NCI-H510A treated with DMSO at 0.1 percent for 48 hours (cell line): ENCODE results near the gene PHF2.
"Not testable (repeated sequence)": the region's sequence is repeated elsewhere in the genome, so short reads cannot be mapped to it uniquely, and the experiment has no call there.

ENCODE experiments used
- DNase-seq: peaks from one replicate; lab custom pipeline; 2025; lab: John Stamatoyannopoulos, UW

PHF2 gene

DNA sequence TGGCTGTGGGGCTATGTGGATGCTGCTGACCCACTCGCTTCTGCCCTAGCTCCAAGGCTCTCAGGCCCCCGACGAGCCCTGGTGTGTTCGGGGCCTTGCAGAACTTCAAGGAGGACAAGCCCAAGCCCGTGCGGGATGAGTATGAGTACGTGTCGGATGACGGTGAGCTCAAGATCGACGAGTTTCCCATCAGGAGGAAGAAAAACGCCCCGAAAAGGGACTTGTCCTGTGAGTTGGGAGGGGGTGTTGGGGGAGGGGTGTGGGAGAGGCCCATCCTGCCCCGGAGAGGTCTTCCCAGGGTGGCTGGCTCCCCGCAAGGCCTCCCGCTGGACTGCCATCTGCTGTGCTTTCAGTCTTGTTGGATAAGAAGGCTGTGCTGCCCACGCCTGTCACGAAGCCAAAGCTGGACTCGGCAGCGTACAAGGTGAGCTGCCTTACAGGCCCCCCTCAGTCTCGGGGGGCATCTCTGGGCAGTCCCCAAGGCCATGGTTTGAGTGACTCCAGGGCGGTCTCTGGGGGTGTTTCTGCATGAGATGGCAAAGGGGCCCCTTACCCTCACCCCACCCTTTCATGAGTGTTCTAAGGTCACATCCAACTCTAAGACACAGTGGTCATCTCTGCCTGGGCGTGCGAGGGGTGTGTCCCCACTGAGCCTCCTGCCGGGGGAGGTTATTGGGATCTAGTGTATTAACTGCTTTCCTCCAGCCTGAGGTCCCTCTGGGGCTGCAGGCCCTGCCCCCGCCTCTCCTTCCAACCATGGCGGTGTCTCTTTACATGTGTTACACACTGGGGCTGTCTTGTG is 89.5 kb downstream of the PHF2 start:
- DNase-seq, result no peak

DNA sequence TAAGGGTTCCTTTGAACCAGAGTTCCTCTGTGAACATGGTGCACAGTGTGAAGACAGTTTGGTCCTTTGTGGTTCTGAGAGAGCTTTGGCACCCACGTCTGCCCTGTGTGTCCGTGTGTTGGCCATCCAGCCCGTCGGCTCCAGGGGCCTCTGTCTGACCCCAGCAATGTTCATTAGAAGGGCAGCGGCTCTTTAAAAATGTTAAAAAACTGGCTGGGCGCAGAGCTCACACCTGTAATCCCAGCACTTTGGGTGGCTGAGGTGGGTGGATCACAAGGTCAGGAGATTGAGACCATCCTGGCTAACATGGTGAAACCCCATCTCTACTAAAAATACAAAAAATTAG is 90.0 kb downstream of the PHF2 start:
- DNase-seq, result not testable (repeated sequence)

DNA sequence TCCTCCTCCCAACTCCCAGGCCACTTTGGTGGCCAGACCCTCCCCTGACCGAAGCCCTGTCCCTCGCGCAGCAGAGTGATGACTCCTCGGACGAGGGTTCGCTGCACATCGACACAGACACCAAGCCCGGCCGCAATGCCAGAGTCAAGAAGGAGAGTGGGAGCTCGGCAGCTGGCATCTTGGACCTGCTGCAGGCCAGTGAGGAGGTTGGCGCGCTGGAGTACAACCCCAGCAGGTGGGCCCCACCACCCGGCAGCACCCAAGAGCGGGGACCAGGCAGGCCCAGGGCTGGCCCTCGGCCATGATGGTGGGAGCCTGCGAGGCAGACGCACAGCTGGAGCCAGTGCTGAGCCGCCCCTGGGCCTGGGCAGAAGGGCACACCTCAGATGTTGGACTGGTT is 90.6 kb downstream of the PHF2 start:
- DNase-seq, result no peak

DNA sequence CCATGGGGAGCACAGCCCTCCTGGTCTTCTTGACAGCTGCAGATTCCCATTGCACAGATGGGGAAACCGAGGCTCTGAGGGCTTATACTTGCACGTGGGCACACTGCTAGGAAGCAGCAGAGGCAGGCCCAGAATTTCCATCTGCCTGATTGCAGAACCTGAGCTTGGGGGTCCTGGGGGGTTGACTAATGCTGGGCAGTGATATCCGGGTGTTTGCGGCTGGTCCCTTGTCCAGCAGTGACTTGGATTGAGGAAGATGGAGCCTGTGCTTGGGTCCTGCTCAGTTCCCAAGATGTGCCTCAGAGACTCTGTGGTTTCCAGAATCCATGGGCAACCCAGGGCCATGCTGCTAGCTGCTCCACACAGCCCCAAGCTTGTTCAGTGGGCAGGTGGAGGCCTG is 91.2 kb downstream of the PHF2 start:
- no peak for DNase-seq

DNA sequence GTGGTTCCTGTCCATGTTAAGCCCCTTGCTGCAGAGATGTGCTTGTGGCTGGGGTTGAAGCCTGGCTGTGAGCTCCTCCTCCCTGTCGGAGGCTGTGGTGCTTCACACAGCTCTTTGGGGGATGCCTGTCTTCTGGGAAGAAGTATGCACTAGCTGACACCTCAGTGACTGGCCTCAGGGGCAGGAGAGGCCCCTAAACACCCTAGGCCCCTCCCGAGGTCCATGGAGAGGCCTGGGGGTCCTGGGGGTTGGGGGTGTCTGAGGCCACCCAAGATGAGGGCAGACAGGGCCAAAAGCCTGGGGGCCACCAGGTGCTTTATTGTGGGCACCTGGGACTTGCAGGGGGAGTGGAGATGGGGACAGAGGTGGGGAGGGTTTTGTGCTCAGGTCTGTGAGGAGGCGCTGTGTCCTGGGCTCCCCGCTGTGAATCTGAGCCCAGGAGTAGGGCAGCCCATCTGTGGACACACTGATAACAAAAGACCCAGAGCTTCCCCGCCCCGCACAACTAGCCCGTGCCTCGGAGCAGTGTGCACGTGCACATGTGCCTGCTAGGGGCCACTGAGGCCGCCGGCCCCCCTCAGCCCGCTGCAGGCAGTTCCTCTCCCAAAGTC is 92.0 kb downstream of the PHF2 start:
- DNase-seq, result no peak

DNA sequence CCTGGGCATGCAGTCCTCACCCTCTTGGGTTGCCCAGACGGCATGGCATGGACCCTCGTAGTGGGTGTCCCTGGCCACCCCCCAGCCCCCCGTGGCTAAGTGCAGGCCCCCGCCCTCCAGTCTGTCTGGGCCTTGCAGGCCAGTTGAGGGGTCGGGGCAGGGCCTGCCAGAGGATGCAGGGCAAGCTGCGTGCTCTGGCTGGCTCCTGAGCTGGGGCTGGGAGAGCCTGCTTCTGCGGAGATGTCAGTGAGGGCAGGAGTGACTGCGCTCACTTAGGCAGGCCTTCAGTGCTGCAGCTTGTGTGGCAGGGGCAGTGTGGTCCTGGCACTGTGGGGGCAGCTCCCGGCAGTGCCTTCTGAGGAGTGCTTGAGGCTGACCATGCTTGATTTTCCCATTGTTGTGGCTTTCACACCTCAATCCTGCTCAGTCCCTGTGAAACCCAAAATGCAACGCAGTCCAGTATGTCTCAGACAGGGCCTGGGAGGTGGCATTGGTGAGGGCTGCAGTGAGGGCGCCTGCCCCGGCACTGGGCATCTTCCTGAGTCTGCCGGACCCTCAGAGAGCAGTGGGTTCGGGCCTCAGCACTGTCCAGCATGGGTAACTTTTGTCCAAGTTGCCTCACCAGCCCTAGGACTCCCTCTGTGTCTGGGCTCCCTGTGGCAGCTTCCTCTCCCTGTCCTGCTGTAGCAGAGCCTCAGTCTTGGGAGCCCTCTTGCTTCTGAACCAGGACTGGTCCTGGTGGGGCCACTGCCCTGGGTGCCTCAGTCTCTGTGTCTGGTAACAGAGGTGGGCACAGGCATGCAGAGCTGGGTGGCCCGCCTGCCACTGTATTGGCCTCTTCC is 93.0 kb downstream of the PHF2 start:
- DNase-seq, result no peak

DNA sequence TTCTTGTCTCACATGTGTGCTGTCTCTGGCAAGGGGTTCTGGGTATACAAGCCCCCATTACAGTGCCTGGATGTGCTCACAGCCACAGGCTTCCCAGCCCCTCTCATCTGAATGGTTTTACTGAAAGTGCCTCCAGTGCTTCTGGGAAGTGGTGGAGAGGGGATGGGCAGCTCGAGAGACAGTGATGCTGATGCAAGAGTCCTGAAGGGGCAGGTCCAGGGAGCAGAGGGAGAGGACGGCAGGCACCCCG is 93.5 kb downstream of the PHF2 start:
- no peak for DNase-seq

DNA sequence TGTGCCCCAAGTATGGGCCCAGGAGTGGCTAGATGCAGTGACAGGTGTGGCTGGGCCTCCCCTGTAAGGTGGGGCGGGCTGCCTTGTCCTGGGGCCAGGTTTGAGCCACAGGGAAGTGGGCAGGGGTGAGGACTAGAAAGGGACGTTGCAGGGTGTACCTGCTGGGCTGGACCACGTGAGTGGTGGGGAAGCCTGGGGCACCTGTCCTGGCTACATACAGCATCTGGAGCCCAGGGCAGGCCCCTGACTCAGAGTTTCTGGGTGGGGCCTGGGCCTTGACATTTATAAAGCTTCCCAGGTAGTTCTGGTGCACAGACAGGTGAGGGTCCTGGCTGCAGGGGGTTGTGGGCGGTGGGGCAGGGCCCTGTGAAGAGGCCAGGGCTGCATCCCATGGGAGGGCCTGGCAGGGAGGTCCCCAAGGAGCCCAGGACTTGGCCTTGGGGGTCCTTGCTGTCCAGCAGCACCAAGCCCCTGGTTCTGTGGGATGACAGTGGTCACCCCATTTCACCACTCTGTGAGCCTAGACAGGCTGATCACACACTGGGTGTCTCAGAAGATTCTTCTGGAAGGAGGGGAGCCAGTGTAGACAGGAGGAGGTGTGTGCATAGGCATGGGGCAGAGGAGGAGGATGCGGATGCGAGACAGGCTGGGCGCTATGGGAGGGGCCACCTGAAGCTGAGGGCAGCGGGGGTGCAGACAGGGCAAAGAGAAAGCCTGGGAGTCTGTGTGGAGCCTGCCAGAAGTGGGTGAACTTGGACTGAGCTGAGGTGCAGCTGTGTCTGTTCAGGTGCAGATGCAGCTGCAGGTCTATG is 94.0 kb downstream of the PHF2 start:
- DNase-seq, result no peak

DNA sequence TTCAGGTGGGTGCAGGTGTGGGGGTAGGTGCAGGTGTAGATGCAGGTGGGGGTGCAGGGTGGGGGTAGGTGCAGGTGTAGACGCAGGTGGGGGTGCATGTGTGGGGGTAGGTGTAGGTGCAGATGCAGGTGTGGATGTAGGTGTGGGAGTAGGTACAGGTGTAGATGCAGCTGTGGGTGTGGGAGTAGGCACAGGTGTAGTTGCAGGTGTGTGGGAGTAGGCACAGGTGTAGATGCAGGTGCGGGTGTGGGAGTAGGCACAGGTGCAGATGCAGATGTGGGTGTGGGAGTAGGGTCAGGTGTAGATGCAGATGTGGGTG is 94.6 kb downstream of the PHF2 start:
- no peak for DNase-seq

DNA sequence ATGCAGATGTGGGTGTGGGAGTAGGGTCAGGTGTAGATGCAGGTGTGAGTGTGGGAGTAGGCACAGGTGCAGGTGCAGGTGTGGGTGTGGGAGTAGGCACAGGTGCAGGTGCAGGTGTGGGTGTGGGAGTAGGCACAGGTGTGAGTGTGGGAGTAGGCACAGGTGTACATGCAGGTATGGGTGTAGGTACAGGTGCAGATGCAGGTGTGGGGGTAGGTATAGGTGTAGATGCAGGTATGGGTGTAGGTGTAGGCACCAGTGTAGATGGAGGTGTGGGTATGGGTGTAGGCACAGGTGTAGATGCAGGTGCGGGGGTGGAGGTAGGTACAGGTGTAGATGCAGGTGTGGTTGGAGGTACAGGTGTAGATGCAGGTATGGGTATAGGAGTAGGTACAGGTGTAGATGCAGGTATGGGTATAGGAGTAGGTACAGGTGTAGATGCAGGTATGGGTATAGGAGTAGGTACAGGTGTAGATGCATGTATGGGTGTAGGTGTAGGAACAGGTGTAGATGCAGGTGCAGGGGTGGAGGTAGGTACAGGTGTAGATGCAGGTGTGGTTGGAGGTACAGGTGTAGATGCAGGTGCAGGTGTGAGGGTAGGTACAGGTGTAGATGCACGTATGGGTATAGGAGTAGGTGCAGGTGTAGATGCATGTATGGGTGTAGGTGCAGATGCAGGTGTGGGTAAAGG is 96.1 kb downstream of the PHF2 start:
- not testable (repeated sequence) for DNase-seq

DNA sequence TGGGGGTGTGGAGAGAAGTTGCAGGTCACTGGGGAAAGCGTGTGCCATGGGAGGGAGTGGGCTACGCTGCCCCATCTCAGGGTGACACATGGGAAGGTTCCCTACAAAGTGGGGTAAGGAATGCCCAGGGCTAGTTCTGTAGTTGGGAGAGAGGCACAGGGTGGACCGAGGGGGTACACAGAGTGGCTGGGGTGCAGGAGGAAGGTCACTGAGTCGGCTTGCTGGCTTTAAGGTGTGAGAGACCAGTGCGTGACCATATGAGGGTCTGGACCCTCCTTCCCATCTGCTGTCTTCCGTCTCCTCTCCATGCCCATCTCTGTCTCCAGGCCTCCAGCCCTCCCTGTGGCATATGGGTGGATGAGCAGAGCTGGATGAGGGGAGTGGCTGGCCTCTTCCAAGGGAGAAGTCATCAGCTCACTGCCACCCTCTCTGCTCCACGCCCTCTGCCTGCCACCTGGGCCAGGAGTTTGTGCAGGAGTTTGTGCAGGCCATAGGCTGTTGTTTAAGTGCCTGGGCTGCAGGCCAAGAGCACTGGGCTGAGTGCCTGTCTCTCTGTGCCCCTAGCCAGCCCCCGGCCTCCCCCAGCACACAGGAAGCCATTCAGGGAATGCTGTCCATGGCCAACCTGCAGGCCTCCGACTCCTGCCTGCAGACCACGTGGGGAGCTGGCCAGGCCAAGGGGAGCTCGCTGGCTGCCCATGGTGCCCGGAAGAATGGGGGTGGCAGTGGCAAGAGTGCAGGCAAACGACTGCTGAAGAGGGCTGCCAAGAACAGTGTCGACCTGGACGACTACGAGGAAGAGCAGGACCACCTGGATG is 96.8 kb downstream of the PHF2 start:
- DNase-seq, result no peak

DNA sequence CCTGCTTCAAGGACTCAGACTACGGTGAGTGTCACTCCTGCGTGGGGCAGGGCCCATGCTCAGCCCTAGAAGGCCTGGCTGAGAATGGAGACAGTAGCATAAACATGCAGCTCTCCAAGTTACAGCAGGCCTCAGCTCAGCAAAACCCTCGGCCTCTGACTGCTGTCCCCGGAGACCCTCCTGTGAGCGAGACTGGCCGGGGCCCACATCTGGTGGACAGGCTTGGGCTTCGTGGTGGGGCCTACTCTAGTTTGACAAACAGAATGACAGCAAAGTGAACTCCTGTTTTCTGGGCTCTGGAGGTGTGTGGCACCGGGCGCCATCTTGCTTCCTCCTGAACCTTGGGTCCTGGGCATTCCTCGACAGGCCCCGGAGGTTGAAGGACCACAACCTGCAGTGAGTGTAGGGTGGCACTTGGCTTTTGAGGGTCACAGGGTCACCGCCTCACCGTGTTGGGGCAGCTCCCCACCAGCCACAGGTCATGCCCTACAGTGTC is 97.5 kb downstream of the PHF2 start:
- DNase-seq, result no peak

DNA sequence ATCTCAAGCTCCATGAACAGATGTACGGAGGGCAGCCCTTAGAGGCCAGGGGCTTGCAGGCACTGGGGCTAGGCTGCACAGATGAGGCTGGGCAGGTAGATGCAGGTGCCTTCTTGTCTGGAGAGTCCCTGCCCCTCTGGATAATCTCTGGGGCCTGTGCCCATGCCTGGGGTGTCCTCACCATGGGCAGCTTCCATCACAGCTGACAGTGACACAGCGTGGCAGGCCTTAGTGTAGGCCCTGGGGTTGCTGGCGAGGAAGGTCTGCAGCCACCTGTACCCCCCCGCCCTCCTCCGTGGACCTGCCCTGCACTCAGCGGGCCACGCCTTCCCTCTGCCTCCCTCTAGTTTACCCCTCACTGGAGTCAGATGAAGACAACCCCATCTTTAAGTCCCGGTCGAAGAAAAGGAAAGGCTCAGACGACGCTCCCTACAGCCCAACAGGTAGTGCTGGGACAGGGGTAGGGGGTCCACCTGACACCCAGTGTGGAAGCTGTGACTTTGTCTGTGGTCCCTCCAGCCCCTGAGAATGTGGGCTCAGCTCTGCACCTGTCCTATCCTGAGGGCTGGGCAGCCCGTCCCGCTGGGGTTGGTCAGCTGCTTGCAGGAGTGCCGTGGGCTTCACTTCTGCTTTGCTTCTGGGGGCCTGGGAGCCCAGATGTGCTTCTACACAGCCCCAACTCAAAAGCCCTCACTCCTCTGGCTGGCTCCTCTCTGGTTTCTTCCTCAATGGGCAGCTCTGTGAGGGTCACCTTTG is 98.4 kb downstream of the PHF2 start:
- DNase-seq, result no peak

DNA sequence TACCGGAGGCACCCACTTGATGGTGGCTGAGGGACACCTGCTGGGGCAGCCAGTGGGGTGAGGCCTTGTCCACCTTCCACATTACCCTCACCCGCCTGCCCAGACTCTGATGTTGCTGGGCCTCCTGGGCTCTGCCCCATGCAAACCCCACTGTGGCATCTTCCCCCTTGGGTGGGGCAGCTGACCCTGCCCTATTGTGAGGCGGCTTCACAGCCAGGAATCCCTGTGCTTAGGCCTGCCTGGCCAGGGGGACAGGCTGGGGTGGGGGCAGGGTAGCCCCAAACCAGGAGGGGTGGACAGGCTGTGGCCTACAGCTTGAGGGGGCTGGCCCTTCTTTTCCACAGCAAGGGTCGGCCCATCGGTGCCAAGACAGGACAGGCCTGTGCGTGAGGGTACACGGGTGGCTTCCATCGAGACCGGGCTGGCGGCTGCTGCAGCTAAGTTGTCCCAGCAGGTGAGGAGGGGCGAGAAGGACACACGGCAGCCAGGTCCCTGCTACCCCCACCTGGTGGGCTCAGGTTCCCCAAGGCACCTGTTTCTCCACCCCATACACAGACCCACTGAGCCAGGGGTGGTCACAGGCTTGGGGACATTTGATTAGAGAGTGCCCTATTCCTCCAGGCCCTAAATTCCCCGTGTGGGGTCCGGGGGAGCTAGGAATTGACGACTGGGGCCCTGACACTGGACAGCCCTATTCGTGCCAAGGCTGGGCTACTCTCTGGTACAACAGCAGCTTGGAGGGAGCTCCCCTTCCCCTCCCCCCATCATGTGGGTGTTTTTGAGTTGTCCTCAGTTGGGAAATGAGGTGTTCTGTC is 99.2 kb downstream of the PHF2 start:
- DNase-seq, result no peak

DNA sequence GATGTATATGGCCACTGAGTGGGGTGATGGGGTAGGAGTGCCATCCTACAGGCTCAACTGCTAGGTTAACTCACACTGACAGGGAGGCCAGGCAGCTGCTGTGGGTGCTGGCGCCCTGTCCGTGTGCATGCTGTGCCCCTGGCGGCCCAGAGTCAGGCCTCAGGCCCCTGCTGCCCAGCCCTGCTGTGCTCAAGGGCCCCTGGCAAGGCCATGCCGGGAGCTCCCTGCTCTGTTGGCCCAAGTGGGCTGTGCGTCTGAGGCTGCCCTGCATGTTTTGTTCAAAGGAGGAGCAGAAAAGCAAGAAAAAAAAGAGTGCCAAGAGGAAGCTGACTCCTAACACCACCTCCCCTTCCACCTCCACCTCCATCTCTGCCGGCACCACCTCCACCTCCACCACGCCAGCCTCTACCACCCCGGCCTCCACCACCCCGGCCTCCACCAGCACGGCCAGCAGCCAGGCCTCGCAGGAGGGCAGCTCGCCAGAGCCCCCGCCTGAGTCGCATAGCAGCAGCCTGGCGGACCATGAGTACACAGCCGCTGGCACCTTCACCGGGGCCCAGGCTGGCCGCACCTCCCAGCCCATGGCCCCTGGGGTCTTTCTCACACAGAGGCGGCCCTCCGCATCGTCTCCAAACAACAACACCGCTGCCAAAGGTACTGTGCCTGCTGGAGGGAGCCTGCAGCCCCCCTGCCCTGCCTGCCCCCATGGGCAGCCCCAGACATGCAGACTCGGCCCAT is 100.1 kb downstream of the PHF2 start:
- DNase-seq, result no peak

DNA sequence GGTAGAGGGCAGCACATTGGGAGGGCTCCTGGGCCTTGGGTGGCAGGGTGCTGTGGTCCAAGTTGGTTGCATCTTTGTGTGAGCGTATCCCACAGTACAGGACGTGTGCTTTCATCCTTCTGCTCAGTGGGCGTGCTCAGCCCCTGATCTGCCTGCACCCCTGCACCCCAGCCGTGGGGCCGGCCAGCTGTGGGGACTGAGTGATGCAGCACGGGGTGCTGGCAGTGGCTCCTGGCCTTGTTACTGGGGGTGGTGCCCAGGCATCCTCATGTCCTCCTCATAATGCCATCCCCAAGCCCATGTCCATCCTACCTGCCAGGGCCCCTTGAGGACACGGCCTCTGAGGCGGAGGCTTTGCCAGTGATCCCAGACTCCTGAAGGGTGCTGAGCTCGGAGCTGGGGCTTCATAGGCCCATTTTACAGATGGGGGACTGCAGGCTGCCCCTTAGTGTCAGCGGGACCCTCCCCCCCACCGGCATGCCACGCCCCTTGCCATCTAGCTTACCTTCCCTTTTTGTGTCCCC is 100.7 kb downstream of the PHF2 start:
- no peak for DNase-seq

DNA sequence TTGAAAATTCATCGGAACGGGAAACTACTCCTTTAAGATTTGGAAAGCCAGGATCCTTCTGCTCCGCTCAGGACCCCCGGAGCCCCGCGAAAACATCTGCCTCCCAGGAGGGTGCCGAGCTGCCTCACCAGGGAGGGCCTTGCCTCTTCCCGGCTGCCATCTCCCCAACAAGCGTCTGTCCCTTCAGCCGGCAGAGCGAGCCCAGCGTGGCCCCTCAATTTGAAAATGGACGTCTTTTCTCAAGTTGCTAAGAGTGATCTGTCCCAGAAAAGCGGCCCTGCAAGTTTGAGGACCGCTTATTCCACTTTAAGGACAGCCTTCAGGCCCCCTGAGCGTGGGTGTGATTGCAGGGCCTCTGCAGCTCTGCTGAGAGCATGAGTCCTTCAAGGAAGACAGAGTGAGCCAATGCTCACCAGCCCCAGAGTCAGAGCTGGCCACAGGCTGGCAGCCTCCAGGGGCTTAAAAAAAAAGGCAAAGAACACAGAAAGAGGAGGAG is 101.3 kb downstream of the PHF2 start:
- no peak for DNase-seq
